Activated CD4-positive, alpha-beta T cell treated with anti-CD3 and anti-CD28 coated beads, Interleukin-10, Interleukin-2, amounts not matched to agents 100 ng/mL and 50 ng/mL, durations not matched to agents 16 hours and 8 hours (primary cell): ENCODE measurements around the gene GRP.

Source experiments
- DNase-seq: peaks from one replicate; pipeline ENCODE4 v3.0.0-alpha.2; 2020

The GRP gene

GRCh38 chr18:59219672-59220163, at the start of gene GRP:
GRP (plus strand) TSS chr18:59220158; CDS start chr18:59220266, 108 bp downstream.
- DNase-seq: no peak

DNA sequence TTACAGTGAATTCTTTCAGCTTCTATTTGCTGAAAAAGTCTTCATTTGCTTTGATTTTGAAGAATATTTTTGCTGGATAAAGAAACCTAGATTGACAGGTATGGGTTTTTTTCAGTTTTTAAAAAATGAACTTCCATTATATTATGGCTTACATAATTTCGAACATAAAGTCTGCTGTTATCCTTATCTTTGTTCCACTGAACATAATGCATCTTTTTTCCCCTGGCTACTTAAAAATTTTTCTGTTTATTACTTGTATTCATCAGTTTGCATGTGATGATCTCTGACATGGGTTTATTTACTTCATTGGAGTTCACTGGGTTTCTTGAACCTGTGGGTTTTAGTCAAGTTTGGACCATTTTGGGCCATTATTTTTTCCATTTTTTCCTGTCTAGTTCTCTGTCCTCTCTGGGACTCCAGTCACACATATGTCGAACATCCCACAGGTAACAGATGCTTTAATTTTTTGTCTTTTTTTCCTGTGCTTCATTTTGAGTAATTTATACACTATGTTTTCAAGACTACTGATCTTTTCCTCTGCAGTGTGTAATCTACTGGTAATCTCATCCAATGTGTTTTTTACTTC, 47.2 kb upstream of the GRP start:
- DNase-seq: no peak

DNA sequence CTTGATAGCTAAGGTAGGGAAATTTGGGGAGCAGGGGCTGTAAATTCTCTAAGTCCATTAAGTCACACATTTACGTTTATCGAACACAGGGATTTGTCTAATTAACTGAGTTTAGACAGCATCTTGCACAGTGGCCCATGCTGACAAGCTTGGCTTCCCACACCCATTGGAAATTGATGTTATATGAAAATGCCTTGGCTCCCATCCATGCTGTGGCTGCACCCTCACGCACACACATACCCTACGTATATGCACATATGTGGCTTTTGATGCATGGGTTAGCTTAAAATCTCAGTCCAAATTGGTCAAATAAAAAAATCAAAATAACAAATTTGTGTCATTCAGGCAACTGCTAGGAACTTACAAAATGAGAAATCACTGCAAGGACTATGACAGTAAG, 42.5 kb upstream of the GRP start:
- no peak for DNase-seq

GRCh38 chr18:59180150-59180845, 39.7 kb upstream of the GRP start:
- no peak for DNase-seq

GRCh38 chr18:59182673-59183072, 37.3 kb upstream of the GRP start:
- DNase-seq: no peak

DNA sequence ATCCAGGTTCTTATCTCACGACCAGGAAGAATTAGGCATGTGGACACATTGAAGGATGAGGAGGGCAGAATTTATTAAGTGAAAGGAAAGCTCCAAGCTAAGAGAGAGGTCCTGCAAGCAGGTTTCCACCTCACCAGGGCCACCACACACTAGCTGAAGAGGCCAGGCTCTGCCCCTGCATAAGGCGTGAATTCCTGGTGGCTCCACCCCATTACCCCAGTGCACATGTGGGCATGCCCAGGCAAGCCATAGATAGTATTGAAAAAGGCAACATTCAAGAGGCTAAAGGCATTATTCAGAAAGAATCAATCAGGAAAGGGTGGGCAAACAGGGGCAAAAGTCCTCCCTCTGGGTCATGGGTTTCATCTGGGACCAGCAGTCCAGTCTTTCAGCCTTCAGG, 30.9 kb upstream of the GRP start:
- DNase-seq: no peak

GRCh38 chr18:59189746-59190145, 30.2 kb upstream of the GRP start:
- DNase-seq: no peak

GRCh38 chr18:59196161-59196725, 23.7 kb upstream of the GRP start:
- no peak for DNase-seq

DNA sequence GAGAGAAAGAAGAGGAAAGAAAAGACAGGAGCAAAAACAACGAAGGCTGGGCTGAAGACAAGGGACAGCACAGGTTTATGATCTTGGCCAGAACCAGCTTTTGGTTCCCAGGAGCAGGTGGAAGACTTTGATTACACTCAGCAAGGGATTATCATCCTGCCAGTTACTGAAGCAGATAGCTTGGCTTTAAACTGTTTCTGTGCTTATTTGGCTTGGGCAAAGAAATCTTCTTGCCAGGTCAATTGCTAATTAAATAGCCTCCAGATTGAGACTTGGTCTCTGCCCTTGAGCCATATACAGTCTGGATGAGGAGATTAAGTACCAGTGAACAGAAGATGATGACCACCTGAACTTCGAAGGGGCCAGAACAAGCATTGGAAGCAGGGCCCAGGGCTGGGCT, 22.3 kb upstream of the GRP start:
- DNase-seq: no peak

- no peak for DNase-seq
Observed at GRCh38 chr18:59198215-59198614, 21.7 kb upstream of the GRP start.

- DNase-seq: no peak
Observed at GRCh38 chr18:59200787-59201186, 19.2 kb upstream of the GRP start.

DNA sequence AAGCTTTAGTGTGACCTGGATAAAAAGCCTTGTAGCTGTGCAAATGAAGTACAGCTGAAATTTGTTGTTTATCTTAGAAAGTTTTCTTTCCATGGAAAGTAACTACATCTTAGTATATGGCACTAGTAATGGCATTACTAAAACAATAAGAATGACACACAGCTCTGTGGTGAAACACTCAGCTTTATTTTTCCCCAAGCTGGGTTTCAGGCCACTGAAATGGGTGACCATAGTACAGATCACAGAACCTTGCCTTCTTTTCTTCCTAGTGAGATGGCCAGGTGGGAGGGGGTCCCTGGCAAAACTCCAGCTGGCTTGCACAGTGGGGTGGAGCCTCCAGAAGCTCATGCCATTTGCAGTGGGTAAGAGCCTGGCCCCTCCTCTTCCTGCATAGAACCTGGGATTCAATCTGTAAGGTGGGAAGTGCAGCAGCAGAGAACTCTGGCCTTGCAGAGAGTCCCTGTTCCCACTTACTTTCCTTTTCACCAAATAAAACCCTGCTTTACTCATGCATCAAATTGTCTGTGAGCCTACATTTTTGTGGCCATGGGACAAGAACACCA, 17.6 kb upstream of the GRP start:
- DNase-seq: no peak

- DNase-seq: no peak
Observed at GRCh38 chr18:59207506-59207905, 12.5 kb upstream of the GRP start.

DNA sequence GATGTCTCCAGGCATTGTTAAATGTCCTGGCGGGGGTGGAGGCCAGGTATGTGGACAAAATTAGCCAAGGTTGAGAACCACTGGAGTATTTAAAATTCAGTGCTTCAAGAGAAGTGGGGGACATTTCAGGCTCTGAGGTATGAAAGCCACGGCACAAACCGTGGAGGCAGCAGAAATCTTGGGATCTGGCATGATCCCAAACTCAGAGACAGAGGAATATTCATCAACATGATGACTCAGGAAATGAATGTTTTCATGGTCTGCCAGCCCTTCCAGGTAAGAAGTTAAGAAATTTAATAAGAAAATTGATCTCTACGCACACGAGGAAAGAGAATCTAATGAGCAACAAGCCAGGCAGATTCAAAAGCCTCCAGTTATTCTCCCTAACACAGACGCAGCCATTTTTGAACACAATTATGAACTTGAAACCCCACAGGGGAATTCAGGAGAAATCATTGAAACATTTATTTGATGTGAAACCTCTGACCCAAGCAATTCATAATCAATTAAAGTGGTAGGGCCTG, 11.3 kb upstream of the GRP start:
- DNase-seq: no peak

DNA sequence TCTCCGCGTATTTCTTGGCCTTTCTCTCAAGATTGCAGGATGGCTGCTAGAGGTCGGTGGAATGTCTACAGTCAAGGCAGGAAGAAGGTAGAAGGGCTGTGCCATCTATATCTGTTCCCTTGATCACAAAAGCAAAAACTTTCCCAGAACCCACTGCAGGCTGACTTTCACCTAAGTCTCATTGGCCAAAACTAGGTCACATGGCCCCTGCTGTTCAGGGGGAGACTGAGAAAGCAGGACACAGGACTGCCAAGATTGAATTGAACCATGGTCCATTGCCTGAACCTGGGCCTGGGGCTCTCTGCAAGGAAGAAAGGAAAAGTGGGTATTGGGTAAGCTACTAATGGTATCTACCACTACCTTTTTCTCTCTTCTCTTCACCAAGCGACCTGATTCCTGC, 9.7 kb upstream of the GRP start:
- DNase-seq: no peak

DNA sequence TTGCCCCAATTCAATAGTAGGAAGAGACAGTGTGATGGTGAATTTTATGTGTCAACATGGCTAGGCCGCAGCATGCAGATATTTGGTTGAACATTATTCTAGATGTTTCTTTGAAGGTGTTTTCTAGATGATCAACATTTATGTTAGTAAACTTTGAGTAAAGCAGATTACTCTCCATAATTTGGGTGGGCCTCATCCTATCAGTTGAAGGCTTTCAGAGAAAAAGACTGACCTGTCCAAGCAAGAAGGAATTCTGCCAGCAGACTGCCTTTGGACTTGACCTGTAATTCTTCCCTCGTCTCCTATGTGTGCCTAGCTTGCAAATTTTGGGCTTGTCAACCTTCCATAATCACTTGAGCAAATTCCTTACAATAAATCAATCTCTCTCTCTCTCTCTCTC, 8.3 kb upstream of the GRP start:
- DNase-seq: no peak

GRCh38 chr18:59218018-59218417, 1.9 kb upstream of the GRP start:
- no peak for DNase-seq

- no peak for DNase-seq
Observed at GRCh38 chr18:59220164-59220783, 316 bp downstream of the GRP start.

DNA sequence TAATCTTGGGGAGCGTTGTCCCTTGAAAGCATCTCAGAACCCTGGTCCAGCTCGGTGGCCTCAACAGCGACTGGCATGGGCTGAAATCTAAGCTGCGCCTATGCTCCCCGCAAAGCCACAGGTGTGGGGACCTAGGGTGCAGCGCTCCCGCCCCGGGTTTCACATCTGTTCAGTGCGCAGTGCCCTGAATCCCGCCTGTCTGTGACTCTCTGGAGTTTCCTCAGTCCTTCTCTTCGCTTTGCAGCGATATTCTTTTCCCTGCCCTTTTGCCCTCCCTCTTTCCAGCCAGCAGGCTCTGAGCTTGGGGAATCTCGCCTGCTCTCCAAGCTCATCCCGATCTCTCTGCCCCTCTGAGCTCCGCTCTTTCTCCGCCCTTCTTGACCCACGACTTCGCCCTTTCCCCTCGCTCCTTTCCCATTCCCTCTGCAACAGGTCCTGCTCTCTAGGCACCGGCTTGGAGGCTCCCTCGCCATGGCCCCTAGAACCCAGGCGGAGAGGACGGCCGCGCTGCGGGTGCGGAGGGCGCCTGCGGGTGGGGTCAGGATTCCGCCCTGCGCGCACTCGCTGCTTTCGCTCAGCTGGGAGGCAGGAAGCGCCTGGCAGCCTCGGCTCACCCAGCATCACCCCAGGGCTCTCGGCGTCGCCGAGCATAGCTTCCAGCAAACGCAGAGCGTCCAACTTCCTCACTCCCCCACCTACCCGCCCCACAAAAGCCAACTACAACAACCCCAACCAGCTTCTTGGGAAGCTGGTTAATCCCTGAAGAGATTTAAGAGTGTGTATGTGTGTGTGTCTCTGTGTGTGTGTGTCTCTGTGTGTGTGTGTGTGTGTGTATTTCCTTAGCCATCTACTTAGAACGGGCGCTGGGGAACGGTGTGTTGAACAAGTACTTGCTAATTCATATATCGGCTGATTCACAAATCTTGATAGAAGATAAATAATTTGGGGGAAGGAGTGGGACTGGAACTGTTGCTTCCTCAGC, 1.1 kb downstream of the GRP start:
- DNase-seq: no peak

DNA sequence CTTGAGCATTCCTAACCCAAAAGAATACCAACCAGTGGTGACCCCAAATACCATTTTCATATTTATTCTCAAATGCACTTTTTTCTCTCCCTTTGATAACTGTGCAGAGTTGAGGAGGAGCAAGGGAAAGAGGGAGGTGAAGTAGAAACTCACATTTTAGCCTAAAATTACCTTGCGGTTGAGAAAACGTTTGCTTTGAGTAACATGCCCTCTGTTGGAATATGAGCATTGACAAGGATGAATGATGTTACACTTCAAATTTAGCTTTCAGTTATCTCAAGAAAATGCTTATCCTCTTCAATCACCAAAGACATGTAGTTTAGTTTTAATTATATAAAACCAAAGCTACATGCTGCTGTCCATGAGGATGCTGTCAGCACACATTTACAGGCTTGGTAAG, 2.4 kb downstream of the GRP start:
- DNase-seq: no peak

DNA sequence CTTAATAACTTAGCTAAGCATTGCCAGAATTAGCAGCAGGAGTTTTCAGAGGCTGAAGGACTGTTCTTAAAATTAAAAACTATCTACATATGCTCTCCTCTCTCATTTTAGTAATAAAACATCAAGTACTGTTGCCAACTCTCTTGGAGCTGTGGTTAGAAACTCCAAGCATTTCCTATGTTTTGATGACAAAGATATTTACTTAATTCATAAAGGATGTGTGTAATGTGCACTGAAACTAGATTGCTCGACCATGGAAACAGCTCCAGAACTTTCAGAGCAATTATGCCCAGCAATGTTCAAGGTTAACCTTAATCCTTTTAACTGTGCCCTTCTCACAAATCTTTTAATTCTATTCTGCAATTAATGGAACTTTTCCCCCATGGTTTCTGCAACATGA, 8.4 kb downstream of the GRP start:
- no peak for DNase-seq

DNA sequence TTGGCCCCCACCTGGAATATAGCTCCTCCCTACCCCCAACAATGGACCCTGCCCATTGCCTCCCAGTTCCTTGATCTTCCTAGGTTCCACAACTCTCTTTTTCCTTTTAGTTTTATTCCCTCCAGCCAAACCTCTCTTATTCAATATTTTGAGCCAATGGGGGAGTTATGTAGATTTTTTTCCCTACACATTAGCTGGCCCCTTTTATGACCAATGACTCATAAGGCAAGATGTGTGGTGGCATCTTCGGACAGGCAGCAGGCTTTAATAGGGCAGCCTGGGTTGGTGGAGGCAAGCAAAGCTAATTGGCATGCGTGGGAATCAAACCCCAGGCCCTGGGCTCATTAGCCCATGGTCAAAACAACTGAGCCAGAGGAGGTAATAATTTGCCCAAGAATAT, 9.2 kb downstream of the GRP start:
- no peak for DNase-seq
